HEK293T (cell line): ENCODE data around the gene XKR7.

Source experiments
- ARNT ChIP-seq: fragments of 450-650 bp; IDR thresholded peaks from 2 replicates; pipeline ENCODE4 v1.6.1; 2017; ENCODE audit warnings: mild to moderate bottlenecking
- BHLHE40 ChIP-seq: fragments of 450-650 bp; IDR thresholded peaks from 2 replicates; pipeline ENCODE4 v1.6.1; 2016; ENCODE audit warnings: mild to moderate bottlenecking, moderate library complexity, borderline replicate concordance
- ELF4 ChIP-seq: fragments of 450-650 bp; IDR thresholded peaks from 2 replicates; pipeline ENCODE4 v1.6.1; 2017; ENCODE audit warnings: antibody characterized with exemption
- FOXM1 ChIP-seq: fragments of 450-650 bp; IDR thresholded peaks from 2 replicates; pipeline ENCODE4 v1.6.1; 2017; ENCODE audit warnings: mild to moderate bottlenecking, borderline replicate concordance
- LEF1 ChIP-seq: fragments of 450-650 bp; IDR thresholded peaks from 2 replicates; pipeline ENCODE4 v1.6.1; 2017; ENCODE audit warnings: mild to moderate bottlenecking, borderline replicate concordance
- PKNOX1 ChIP-seq: fragments of 450-650 bp; IDR thresholded peaks from 2 replicates; pipeline ENCODE4 v1.6.1; 2016
- SP1 ChIP-seq: fragments of 450-650 bp; IDR thresholded peaks from 2 replicates; pipeline ENCODE4 v1.6.1; 2017
- ZNF384 ChIP-seq: fragments of 450-650 bp; IDR thresholded peaks from 2 replicates; pipeline ENCODE4 v1.6.1; 2016

GRCh38 chr20:31967830-31968249 lies at the start of gene XKR7:
- TF ChIP-seq ZNF384 (no peak), SP1 (no peak), LEF1 (no peak), ARNT (no peak), FOXM1 (no peak), PKNOX1 (no peak), BHLHE40 (no peak), ELF4 (no peak)
